Spleen (tissue), 11 donors: Measurements from ENCODE around the gene LCP2. TPM values are rescaled to one million over a fixed set of nuclear protein-coding genes. Genes with fewer than 3 reads are reported as not detected.

ENCODE experiments used
- DNase-seq: peaks from one replicate; pipeline ENCODE4 v3.0.0-alpha.2; 2020
- H3K27ac ChIP-seq, 8 donors: fragments of 200-600 bp; sonication (generic) in 7 of 8; 1 replicate in 4 of 8; 2 replicates in 4 of 8; pipeline versions ENCODE4 v1.5.0 to v1.8.0; 2016 to 2021; ENCODE audit warnings: inconsistent platforms in 4 of 8, mild to moderate bottlenecking in 4 of 8, moderate library complexity in 1 of 8
- H3K27me3 ChIP-seq, 7 donors: fragments of 200-600 bp; sonication (generic) in 6 of 7; replicated peaks in 1 of 7; 1 replicate in 4 of 7; 2 replicates in 3 of 7; pipeline versions ENCODE4 v1.5.0 to v1.8.0; 2016 to 2021; ENCODE audit warnings: inconsistent platforms in 3 of 7, mild to moderate bottlenecking in 1 of 7
- H3K36me3 ChIP-seq, 6 donors: fragments of 200-600 bp; sonication (generic) in 5 of 6; 1 replicate in 4 of 6; 2 replicates in 2 of 6; pipeline versions ENCODE4 v1.5.0 to v1.8.0; 2016 to 2021; ENCODE audit warnings: inconsistent platforms in 2 of 6
- H3K4me1 ChIP-seq, 6 donors: fragments of 200-600 bp; sonication (generic) in 5 of 6; 1 replicate in 3 of 6; 2 replicates in 3 of 6; pipeline versions ENCODE4 v1.5.0 to v1.8.0; 2016 to 2021; ENCODE audit warnings: inconsistent platforms in 3 of 6
- H3K4me3 ChIP-seq, 8 donors: fragments of 200-600 bp; sonication (generic) in 7 of 8; 1 replicate in 4 of 8; 2 replicates in 4 of 8; pipeline versions ENCODE4 v1.5.0 to v1.8.0; 2016 to 2021; ENCODE audit warnings: inconsistent platforms in 4 of 8, mild to moderate bottlenecking in 4 of 8, moderate library complexity in 2 of 8
- H3K9me3 ChIP-seq, 8 donors: fragments of 200-600 bp; sonication (generic) in 7 of 8; 1 replicate in 4 of 8; 2 replicates in 4 of 8; pipeline versions ENCODE4 v1.5.0 to v1.8.0; 2016 to 2021; ENCODE audit warnings: inconsistent platforms in 4 of 8
- CTCF ChIP-seq, 11 experiments: fragments of 200-600 bp in 7 of 11; fragments of 450-650 bp in 4 of 11; sonication (generic) in 4 of 11; IDR thresholded peaks in 8 of 11; conservative IDR thresholded peaks in 3 of 11; 1 replicate in 7 of 11; 2 replicates in 4 of 11; pipeline versions ENCODE4 v1.4.0 to v1.8.0; 2016 to 2021; ENCODE audit warnings: antibody characterized with exemption in 11 of 11, inconsistent platforms in 4 of 11, mild to moderate bottlenecking in 1 of 11
- POLR2A ChIP-seq, 3 donors: fragments of 450-650 bp; IDR thresholded peaks; one replicate each; pipeline ENCODE4 v1.5.1; 2017; ENCODE audit warnings: antibody characterized with exemption in 3 of 3, mild to moderate bottlenecking in 1 of 3
- POLR2AphosphoS5 ChIP-seq, 3 donors: sonication (generic); formaldehyde crosslinking; IDR thresholded peaks; one replicate each; pipeline ENCODE4 v1.5.1; 2017; ENCODE audit warnings: antibody characterized with exemption in 3 of 3
- WGBS, 5 donors: extraction: QIAGEN DNeasy Blood & Tissue Kit in 3 of 5; methylation state at CpG; one replicate each; pipeline versions ENCODE4 v1.1.5 to v1.1.7; 2013 to 2018; 5-methylcytosine and 5-hydroxymethylcytosine counted together
- intact Hi-C: fragments of 100-400 bp; cut with DNase I; formaldehyde crosslinking; loops from one replicate; pipeline ENCODE4 v1.15.0; 2023; ENCODE audit warnings: low total_unique reads
- polyA plus RNA-seq, 3 donors: library from polyadenylated mRNA; stranded (reverse); fragments of 200-250 nt; gene quantifications; one replicate each; pipeline ENCODE4 v1.2.1, GENCODE V29; 2013
- total RNA-seq, 7 donors: library from RNA; depleted of rRNA in 3 of 7; stranded (reverse); fragments of >200 nt in 3 of 7; fragmentation: NEBNext Ultra II Directional in 4 of 7; extraction: Animal tissue kit (Norgen Biotek cat#: 25700) in 4 of 7; gene quantifications; one replicate each; pipeline versions ENCODE4 v1.1.0 to v1.2.1, GENCODE V29; 2016 to 2021
- donor health status: healthy with polysubstance abuse.
- donor health status: DM: no; HTN: no; CAD: no; lungs with moderate emphysema.
- donor health status: DM: no; HTN: no; CAD: no.
- donor health status: Bipolar disorder and iron deficiency.
- donor health status: healthy.
- donor health status: DM: no; HTN: no; CAD: no.
- donor health status: DM: yes; HTN: yes; CAD: no.

Gene LCP2
- total and polyA plus RNA-seq, 10 donors, result 28.3 to 272 (median 214) TPM

DNA sequence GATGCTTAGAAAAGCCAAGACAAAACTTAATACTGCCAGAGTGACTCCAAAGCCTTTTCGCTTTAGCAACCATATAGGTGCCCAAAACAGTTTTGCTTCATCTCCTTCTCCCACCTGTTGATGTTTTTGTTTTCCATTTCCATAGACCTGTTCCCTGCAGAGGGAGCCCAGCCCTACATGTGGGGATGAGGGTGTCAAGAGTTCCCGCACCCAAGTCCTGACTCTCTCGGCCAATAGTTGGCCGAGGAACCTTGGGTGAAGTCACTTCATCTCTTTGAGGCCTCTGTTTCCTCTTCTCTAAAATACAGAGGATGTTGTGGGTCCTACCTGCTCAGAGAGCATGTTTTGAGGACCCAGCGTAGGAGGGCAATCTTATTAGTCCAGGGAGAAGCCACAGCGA lies 38.5 kb upstream of the LCP2 start:
- H3K27ac ChIP-seq, result peak overlapping the region in 6 of 8 donors; percentile 43 to 95 (median 85)
- intact Hi-C loops, result loop anchor here (5.0 kb wide), 1 partner anchor 69 kb away; no protein-coding TSS in a partner anchor
- TF ChIP-seq CTCF (IDR thresholded peaks at IDR 0.05 in 8 of 11, conservative IDR thresholded peaks at IDR 0.05 in 3 of 11) (no peak), POLR2A (IDR thresholded peaks at IDR 0.05) (no peak), POLR2AphosphoS5 (IDR thresholded peaks at IDR 0.05) (no peak)
- H3K4me3 ChIP-seq, result no peak overlapping the region
- H3K36me3 ChIP-seq, result no peaks in the 10 kb centered on the region
- no peaks in the 10 kb centered on the region for H3K9me3 ChIP-seq
- no peaks in the 10 kb centered on the region for H3K27me3 ChIP-seq
- H3K4me1 ChIP-seq, result peaks cover 36 to 86% (median 74%) of the 10 kb centered on the region in 6 donors
- DNase-seq, result no peak
- WGBS, 5 donors, result 49 to 83% (median 70%) methylated on average over 6 of the region's 6 CpGs

- Histone ChIP-seq H3K9me3 (no peaks in the 10 kb centered on the region), H3K27ac (peak overlapping the region in 7 of 8 donors; percentile 79 to 95 (median 88)), H3K4me3 (no peak overlapping the region), H3K4me1 (peaks cover 48 to 100% (median 88%) of the 10 kb centered on the region in 6 donors), H3K36me3 (no peaks in the 10 kb centered on the region), H3K27me3 (no peaks in the 10 kb centered on the region)
- DNase-seq, result no peak
- WGBS, 5 donors, result 63 to 81% (median 75%) methylated on average over 5 of the region's 5 CpGs
- intact Hi-C loops, result loop anchor here (5.0 kb wide), 1 partner anchor 67 kb away; no protein-coding TSS in a partner anchor
- TF ChIP-seq POLR2AphosphoS5 (IDR thresholded peaks at IDR 0.05) (no peak), CTCF (IDR thresholded peaks at IDR 0.05 in 8 of 11, conservative IDR thresholded peaks at IDR 0.05 in 3 of 11) (no peak), POLR2A (IDR thresholded peaks at IDR 0.05) (no peak)
Observed at GRCh38 chr5:170334626-170335025, 37.0 kb upstream of the LCP2 start.

- H3K9me3 ChIP-seq, result no peaks in the 10 kb centered on the region
- peak overlapping the region in 1 of 8 donors; percentile 59 for H3K4me3 ChIP-seq
- 18 to 26% (median 25%) methylated on average over 10 to 11 of the region's 11 CpGs for WGBS, 5 donors
- TF ChIP-seq POLR2A (IDR thresholded peaks at IDR 0.05) (no peak), POLR2AphosphoS5 (IDR thresholded peaks at IDR 0.05) (peak in 2 of 3 donors; percentile 48 to 64), CTCF (IDR thresholded peaks at IDR 0.05 in 8 of 11, conservative IDR thresholded peaks at IDR 0.05 in 3 of 11) (no peak)
- H3K27ac ChIP-seq, result peak overlapping the region; percentile 55 to 95 (median 86)
- DNase-seq, result peak; percentile 85
- H3K27me3 ChIP-seq, result no peaks in the 10 kb centered on the region
- peaks cover 49 to 100% (median 95%) of the 10 kb centered on the region in 6 donors for H3K4me1 ChIP-seq
- H3K36me3 ChIP-seq, result no peaks in the 10 kb centered on the region
- intact Hi-C loops, result no loop called here
Observed at GRCh38 chr5:170333161-170333910, 35.8 kb upstream of the LCP2 start.

DNA sequence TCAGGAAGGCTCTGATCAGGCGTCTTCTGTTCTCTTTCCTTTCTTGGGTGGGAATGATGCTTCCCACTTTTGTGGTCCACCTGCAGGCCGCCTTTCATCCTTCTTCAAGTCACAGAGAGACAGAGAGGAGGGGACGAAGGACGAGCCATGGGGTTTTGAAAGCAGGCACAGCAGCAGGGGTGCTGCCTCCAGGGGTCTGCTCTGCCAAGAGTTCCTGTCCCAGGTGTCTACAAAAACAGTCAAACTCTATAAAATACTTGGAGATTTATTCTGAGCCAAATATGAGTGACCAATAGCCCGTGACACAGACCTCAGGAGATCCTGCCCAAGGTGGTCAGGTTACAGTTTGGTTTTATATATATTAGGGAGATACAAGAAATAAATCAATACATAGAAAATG lies 34.5 kb upstream of the LCP2 start:
- Histone ChIP-seq H3K27ac (peak overlapping the region; percentile 78 to 95 (median 86)), H3K4me1 (peaks cover 49 to 100% (median 97%) of the 10 kb centered on the region in 6 donors), H3K36me3 (no peaks in the 10 kb centered on the region), H3K4me3 (peak overlapping the region in 1 of 8 donors; percentile 59), H3K9me3 (no peaks in the 10 kb centered on the region), H3K27me3 (no peaks in the 10 kb centered on the region)
- intact Hi-C loops, result no loop called here
- TF ChIP-seq POLR2AphosphoS5 (IDR thresholded peaks at IDR 0.05), result no peak
- TF ChIP-seq CTCF (IDR thresholded peaks at IDR 0.05 in 8 of 11, conservative IDR thresholded peaks at IDR 0.05 in 3 of 11), result no peak
- no peak for TF ChIP-seq POLR2A (IDR thresholded peaks at IDR 0.05)
- DNase-seq, result no peak
- 73 to 87% (median 76%) methylated on average over 5 of the region's 5 CpGs for WGBS, 5 donors
